Measurements from ENCODE around the gene COL24A1.

COL24A1 gene

GRCh38 chr1:86140281-86140880 is 16.2 kb downstream of the COL24A1 start:
- Histone ChIP-seq H3K23ac (ENCODE audit: low read depth, low read length, poor library complexity) (no peak overlapping the region), H3K79me1 (ENCODE audit: low read depth, low read length) (no peaks in the 10 kb centered on the region), H3K27me3 (ENCODE audit: control insufficient read depth in 3 of 3, insufficient read depth in 3 of 3, low read depth in 1 of 3, low read length in 3 of 3) (no peaks in the 10 kb centered on the region), H2BK120ac (ENCODE audit: low read depth, low read length) (no peak overlapping the region), H2BK5ac (ENCODE audit: low read length) (no peak overlapping the region), H3K4me3 (ENCODE audit: low read length in 2 of 2) (no peak overlapping the region), H2BK15ac (ENCODE audit: low read length) (no peak overlapping the region), H4K8ac (ENCODE audit: low read depth, low read length) (no peak overlapping the region), H3K4ac (ENCODE audit: low read length) (no peak overlapping the region), H2BK12ac (ENCODE audit: low read length) (no peak overlapping the region), H3K9me3 (replicated peaks in 1 of 2; ENCODE audit: control insufficient read depth in 2 of 2, insufficient read depth in 1 of 2, low read depth in 1 of 2, low read length in 2 of 2) (no peaks in the 10 kb centered on the region), H2AFZ (ENCODE audit: low read length) (no peak overlapping the region), H2AK5ac (ENCODE audit: low read depth, low read length) (no peak overlapping the region), H3K4me2 (ENCODE audit: insufficient read depth, low read length, poor library complexity, severe bottlenecking) (no peak overlapping the region), H3K4me1 (ENCODE audit: control insufficient read depth in 2 of 2, insufficient read depth in 1 of 2, low read depth in 1 of 2, low read length in 2 of 2) (no peaks in the 10 kb centered on the region), H3K27ac (replicated peaks; ENCODE audit: low read length) (no peak overlapping the region), H3K18ac (ENCODE audit: low read length) (no peak overlapping the region), H3K14ac (ENCODE audit: low read length) (no peak overlapping the region), H4K91ac (ENCODE audit: low read depth, low read length, poor library complexity) (no peak overlapping the region), H3K9ac (ENCODE audit: low read depth, low read length, poor library complexity) (no peak overlapping the region), H3K36me3 (replicated peaks in 1 of 2; ENCODE audit: control insufficient read depth in 2 of 2, insufficient read depth in 2 of 2, low read length in 2 of 2) (no peaks in the 10 kb centered on the region)
- WGBS, 2 donors (ENCODE audit: extremely low coverage in 2 of 2, insufficient read length in 2 of 2, insufficient replicate concordance in 1 of 2) = no CpG with 5 or more reads among the region's 3 CpGs
- no peak for DNase-seq (ENCODE audit: low spot score)

- H3K18ac ChIP-seq (ENCODE audit: low read length) = no peak overlapping the region
- H2BK5ac ChIP-seq (ENCODE audit: low read length) = no peak overlapping the region
- H3K27ac ChIP-seq (replicated peaks; ENCODE audit: low read length) = no peak overlapping the region
- H2AFZ ChIP-seq (ENCODE audit: low read length) = no peak overlapping the region
- no peak overlapping the region for H3K4ac ChIP-seq (ENCODE audit: low read length)
- H2AK5ac ChIP-seq (ENCODE audit: low read depth, low read length) = no peak overlapping the region
- H3K4me3 ChIP-seq (ENCODE audit: low read length in 2 of 2) = no peak overlapping the region
- H3K9me3 ChIP-seq (replicated peaks in 1 of 2; ENCODE audit: control insufficient read depth in 2 of 2, insufficient read depth in 1 of 2, low read depth in 1 of 2, low read length in 2 of 2) = no peaks in the 10 kb centered on the region
- no peaks in the 10 kb centered on the region for H3K36me3 ChIP-seq (replicated peaks in 1 of 2; ENCODE audit: control insufficient read depth in 2 of 2, insufficient read depth in 2 of 2, low read length in 2 of 2)
- no peak overlapping the region for H3K23ac ChIP-seq (ENCODE audit: low read depth, low read length, poor library complexity)
- H3K4me1 ChIP-seq (ENCODE audit: control insufficient read depth in 2 of 2, insufficient read depth in 1 of 2, low read depth in 1 of 2, low read length in 2 of 2) = no peaks in the 10 kb centered on the region
- no peaks in the 10 kb centered on the region for H3K79me1 ChIP-seq (ENCODE audit: low read depth, low read length)
- no CpG with 5 or more reads among the region's 3 CpGs for WGBS, 2 donors (ENCODE audit: extremely low coverage in 2 of 2, insufficient read length in 2 of 2, insufficient replicate concordance in 1 of 2)
- no peak overlapping the region for H3K14ac ChIP-seq (ENCODE audit: low read length)
- no peak overlapping the region for H3K4me2 ChIP-seq (ENCODE audit: insufficient read depth, low read length, poor library complexity, severe bottlenecking)
- H3K9ac ChIP-seq (ENCODE audit: low read depth, low read length, poor library complexity) = no peak overlapping the region
- H2BK120ac ChIP-seq (ENCODE audit: low read depth, low read length) = no peak overlapping the region
- no peak for DNase-seq (ENCODE audit: low spot score)
- no peak overlapping the region for H4K8ac ChIP-seq (ENCODE audit: low read depth, low read length)
- no peak overlapping the region for H2BK15ac ChIP-seq (ENCODE audit: low read length)
- H4K91ac ChIP-seq (ENCODE audit: low read depth, low read length, poor library complexity) = no peak overlapping the region
- no peaks in the 10 kb centered on the region for H3K27me3 ChIP-seq (ENCODE audit: control insufficient read depth in 3 of 3, insufficient read depth in 3 of 3, low read depth in 1 of 3, low read length in 3 of 3)
- no peak overlapping the region for H2BK12ac ChIP-seq (ENCODE audit: low read length)
Observed at GRCh38 chr1:86138746-86139145, 17.8 kb downstream of the COL24A1 start.

- H3K27me3 ChIP-seq (ENCODE audit: control insufficient read depth in 3 of 3, insufficient read depth in 3 of 3, low read depth in 1 of 3, low read length in 3 of 3) = no peaks in the 10 kb centered on the region
- H3K4me3 ChIP-seq (ENCODE audit: low read length in 2 of 2) = no peak overlapping the region
- no peak overlapping the region for H3K9ac ChIP-seq (ENCODE audit: low read depth, low read length, poor library complexity)
- no peak overlapping the region for H2BK120ac ChIP-seq (ENCODE audit: low read depth, low read length)
- no peak for DNase-seq (ENCODE audit: low spot score)
- no peak overlapping the region for H3K23ac ChIP-seq (ENCODE audit: low read depth, low read length, poor library complexity)
- H3K14ac ChIP-seq (ENCODE audit: low read length) = no peak overlapping the region
- no peak overlapping the region for H3K18ac ChIP-seq (ENCODE audit: low read length)
- H3K4me1 ChIP-seq (ENCODE audit: control insufficient read depth in 2 of 2, insufficient read depth in 1 of 2, low read depth in 1 of 2, low read length in 2 of 2) = no peaks in the 10 kb centered on the region
- no peak overlapping the region for H2AFZ ChIP-seq (ENCODE audit: low read length)
- H3K9me3 ChIP-seq (replicated peaks in 1 of 2; ENCODE audit: control insufficient read depth in 2 of 2, insufficient read depth in 1 of 2, low read depth in 1 of 2, low read length in 2 of 2) = no peaks in the 10 kb centered on the region
- H2BK15ac ChIP-seq (ENCODE audit: low read length) = no peak overlapping the region
- WGBS, 2 donors (ENCODE audit: extremely low coverage in 2 of 2, insufficient read length in 2 of 2, insufficient replicate concordance in 1 of 2) = no CpG with 5 or more reads among the region's 1 CpG
- H2AK5ac ChIP-seq (ENCODE audit: low read depth, low read length) = no peak overlapping the region
- H3K79me1 ChIP-seq (ENCODE audit: low read depth, low read length) = no peaks in the 10 kb centered on the region
- H3K27ac ChIP-seq (replicated peaks; ENCODE audit: low read length) = no peak overlapping the region
- no peak overlapping the region for H3K4ac ChIP-seq (ENCODE audit: low read length)
- H4K8ac ChIP-seq (ENCODE audit: low read depth, low read length) = no peak overlapping the region
- H2BK12ac ChIP-seq (ENCODE audit: low read length) = no peak overlapping the region
- H4K91ac ChIP-seq (ENCODE audit: low read depth, low read length, poor library complexity) = no peak overlapping the region
- no peak overlapping the region for H2BK5ac ChIP-seq (ENCODE audit: low read length)
- H3K4me2 ChIP-seq (ENCODE audit: insufficient read depth, low read length, poor library complexity, severe bottlenecking) = no peak overlapping the region
- H3K36me3 ChIP-seq (replicated peaks in 1 of 2; ENCODE audit: control insufficient read depth in 2 of 2, insufficient read depth in 2 of 2, low read length in 2 of 2) = no peaks in the 10 kb centered on the region
Observed at GRCh38 chr1:86137436-86137835, 19.1 kb downstream of the COL24A1 start.

- H3K4me3 ChIP-seq (ENCODE audit: low read length in 2 of 2) = no peak overlapping the region
- H3K79me1 ChIP-seq (ENCODE audit: low read depth, low read length) = no peaks in the 10 kb centered on the region
- no peaks in the 10 kb centered on the region for H3K9me3 ChIP-seq (replicated peaks in 1 of 2; ENCODE audit: control insufficient read depth in 2 of 2, insufficient read depth in 1 of 2, low read depth in 1 of 2, low read length in 2 of 2)
- H3K27ac ChIP-seq (replicated peaks; ENCODE audit: low read length) = no peak overlapping the region
- WGBS, 2 donors (ENCODE audit: extremely low coverage in 2 of 2, insufficient read length in 2 of 2, insufficient replicate concordance in 1 of 2) = no CpG with 5 or more reads among the region's 3 CpGs
- DNase-seq (ENCODE audit: low spot score) = no peak
- H2AFZ ChIP-seq (ENCODE audit: low read length) = no peak overlapping the region
- no peak overlapping the region for H3K9ac ChIP-seq (ENCODE audit: low read depth, low read length, poor library complexity)
- H3K4me1 ChIP-seq (ENCODE audit: control insufficient read depth in 2 of 2, insufficient read depth in 1 of 2, low read depth in 1 of 2, low read length in 2 of 2) = no peaks in the 10 kb centered on the region
- no peaks in the 10 kb centered on the region for H3K27me3 ChIP-seq (ENCODE audit: control insufficient read depth in 3 of 3, insufficient read depth in 3 of 3, low read depth in 1 of 3, low read length in 3 of 3)
- no peak overlapping the region for H2BK120ac ChIP-seq (ENCODE audit: low read depth, low read length)
- no peak overlapping the region for H2AK5ac ChIP-seq (ENCODE audit: low read depth, low read length)
- H4K91ac ChIP-seq (ENCODE audit: low read depth, low read length, poor library complexity) = no peak overlapping the region
- H3K4me2 ChIP-seq (ENCODE audit: insufficient read depth, low read length, poor library complexity, severe bottlenecking) = no peak overlapping the region
- no peaks in the 10 kb centered on the region for H3K36me3 ChIP-seq (replicated peaks in 1 of 2; ENCODE audit: control insufficient read depth in 2 of 2, insufficient read depth in 2 of 2, low read length in 2 of 2)
- no peak overlapping the region for H3K18ac ChIP-seq (ENCODE audit: low read length)
- H2BK15ac ChIP-seq (ENCODE audit: low read length) = no peak overlapping the region
- H2BK5ac ChIP-seq (ENCODE audit: low read length) = no peak overlapping the region
- no peak overlapping the region for H3K23ac ChIP-seq (ENCODE audit: low read depth, low read length, poor library complexity)
- H2BK12ac ChIP-seq (ENCODE audit: low read length) = no peak overlapping the region
- H3K14ac ChIP-seq (ENCODE audit: low read length) = no peak overlapping the region
- H4K8ac ChIP-seq (ENCODE audit: low read depth, low read length) = no peak overlapping the region
- no peak overlapping the region for H3K4ac ChIP-seq (ENCODE audit: low read length)
Observed at GRCh38 chr1:86119214-86119764, 37.3 kb downstream of the COL24A1 start.
